Left lung (tissue), 10 donors: Measurements from ENCODE around the gene KDF1. TPM values are rescaled to one million over a fixed set of nuclear protein-coding genes. Genes with fewer than 3 reads are reported as not detected.

Experiments
- ATAC-seq: fragments of 200-7000 bp; cut with Tn5 transposase; one replicate; pipeline ENCODE4 v1.9.1; 2020; ENCODE audit warnings: moderate library complexity
- DNase-seq, 4 donors: peaks; one replicate each; pipeline ENCODE4 v3.0.0-alpha.2; 2013 to 2020
- H3K27ac ChIP-seq, 2 donors: fragments of 200-600 bp; sonication (generic) in 1 of 2; one replicate each; pipeline versions ENCODE4 v1.5.0 to v1.8.0; 2020 to 2021
- H3K27me3 ChIP-seq, 2 donors: fragments of 200-600 bp; sonication (generic) in 1 of 2; one replicate each; pipeline versions ENCODE4 v1.5.0 to v1.8.0; 2020 to 2021
- H3K36me3 ChIP-seq, 2 donors: fragments of 200-600 bp; sonication (generic) in 1 of 2; one replicate each; pipeline versions ENCODE4 v1.5.0 to v1.8.0; 2020 to 2021
- H3K4me1 ChIP-seq, 2 donors: fragments of 200-600 bp; one replicate each; pipeline ENCODE4 v1.8.0; 2021
- H3K4me3 ChIP-seq, 2 donors: fragments of 200-600 bp; sonication (generic) in 1 of 2; one replicate each; pipeline versions ENCODE4 v1.5.0 to v1.8.0; 2020 to 2021; ENCODE audit warnings: mild to moderate bottlenecking in 1 of 2
- H3K9me3 ChIP-seq, 2 donors: fragments of 200-600 bp; sonication (generic) in 1 of 2; one replicate each; pipeline versions ENCODE4 v1.5.0 to v1.8.0; 2020 to 2021
- intact Hi-C, 2 donors: fragments of 100-400 bp; cut with DNase I; formaldehyde crosslinking; loops; one replicate each; pipeline versions ENCODE4 v1.11.2 to v1.14.2; 2022
- polyA plus RNA-seq, 6 donors: library from polyadenylated mRNA; unstranded; fragments of 120-200 nt; gene quantifications; one replicate each; pipeline ENCODE4 v1.2.1, GENCODE V29; 2013; ENCODE audit not compliant: insufficient read length in 6 of 6
- total RNA-seq, 2 donors: library from RNA; stranded (reverse); fragmentation: NEBNext Ultra II Directional; extraction: Animal tissue kit (Norgen Biotek cat#: 25700); gene quantifications; one replicate each; pipeline ENCODE4 v1.2.1, GENCODE V29; 2021
- TF ChIP-seq, protein P1 (sequence below), 2 donors: fragments of 200-600 bp; sonication (generic) in 1 of 2; IDR thresholded peaks; one replicate each; pipeline versions ENCODE4 v1.5.0 to v1.8.0; 2021; ENCODE audit warnings: antibody characterized with exemption in 2 of 2
- donor health status: DM: no; HTN: yes; CAD: no.
- donor health status: DM: no; HTN: no; CAD: no.

The KDF1 gene
- total and polyA plus RNA-seq, 8 donors = 6.7 to 12.1 (median 7.9) TPM

GRCh38 chr1:26965213-26965612, 4.9 kb upstream of the KDF1 start:
- Histone ChIP-seq H3K36me3 (no peaks in the 10 kb centered on the region), H3K9me3 (no peaks in the 10 kb centered on the region), H3K4me1 (peaks cover 0 to 5% of the 10 kb centered on the region in 2 donors), H3K4me3 (no peak overlapping the region), H3K27ac (no peak overlapping the region), H3K27me3 (peaks cover 6 to 35% of the 10 kb centered on the region in 2 donors)
- peak in 1 of 4 donors; percentile 32 for DNase-seq
- TF ChIP-seq, protein P1, sequence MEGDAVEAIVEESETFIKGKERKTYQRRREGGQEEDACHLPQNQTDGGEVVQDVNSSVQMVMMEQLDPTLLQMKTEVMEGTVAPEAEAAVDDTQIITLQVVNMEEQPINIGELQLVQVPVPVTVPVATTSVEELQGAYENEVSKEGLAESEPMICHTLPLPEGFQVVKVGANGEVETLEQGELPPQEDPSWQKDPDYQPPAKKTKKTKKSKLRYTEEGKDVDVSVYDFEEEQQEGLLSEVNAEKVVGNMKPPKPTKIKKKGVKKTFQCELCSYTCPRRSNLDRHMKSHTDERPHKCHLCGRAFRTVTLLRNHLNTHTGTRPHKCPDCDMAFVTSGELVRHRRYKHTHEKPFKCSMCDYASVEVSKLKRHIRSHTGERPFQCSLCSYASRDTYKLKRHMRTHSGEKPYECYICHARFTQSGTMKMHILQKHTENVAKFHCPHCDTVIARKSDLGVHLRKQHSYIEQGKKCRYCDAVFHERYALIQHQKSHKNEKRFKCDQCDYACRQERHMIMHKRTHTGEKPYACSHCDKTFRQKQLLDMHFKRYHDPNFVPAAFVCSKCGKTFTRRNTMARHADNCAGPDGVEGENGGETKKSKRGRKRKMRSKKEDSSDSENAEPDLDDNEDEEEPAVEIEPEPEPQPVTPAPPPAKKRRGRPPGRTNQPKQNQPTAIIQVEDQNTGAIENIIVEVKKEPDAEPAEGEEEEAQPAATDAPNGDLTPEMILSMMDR (IDR thresholded peaks at IDR 0.05) = no peak
- intact Hi-C loops = no loop called here
- ATAC-seq = no peak

- intact Hi-C loops = no loop called here
These were observed 1.6 kb upstream of the KDF1 start for GRCh38 chr1:26961826-26962225.

GRCh38 chr1:26960625-26960966, 328 bp upstream of the KDF1 start:
- H3K27me3 ChIP-seq = peaks cover 22 to 57% of the 10 kb centered on the region in 2 donors
- H3K4me1 ChIP-seq = peaks cover 0 to 15% of the 10 kb centered on the region in 2 donors
- intact Hi-C loops = no loop called here
- no peaks in the 10 kb centered on the region for H3K9me3 ChIP-seq
- no peaks in the 10 kb centered on the region for H3K36me3 ChIP-seq
- TF ChIP-seq, protein P1 (IDR thresholded peaks at IDR 0.05) = no peak
- ATAC-seq = peak; percentile 18
- peak overlapping the region; percentile 39 to 54 for H3K4me3 ChIP-seq
- peak overlapping the region in 1 of 2 donors; percentile 30 for H3K27ac ChIP-seq
- DNase-seq = no peak

More at GRCh38 chr1:26961826-26962225, 1.6 kb upstream of the KDF1 start:
- H3K4me1 ChIP-seq = peaks cover 0 to 15% of the 10 kb centered on the region in 2 donors
- H3K27me3 ChIP-seq = peaks cover 22 to 68% of the 10 kb centered on the region in 2 donors
- no peaks in the 10 kb centered on the region for H3K36me3 ChIP-seq
- H3K27ac ChIP-seq = no peak overlapping the region
- no peaks in the 10 kb centered on the region for H3K9me3 ChIP-seq
- TF ChIP-seq, protein P1 (IDR thresholded peaks at IDR 0.05) = no peak
- ATAC-seq = no peak
- H3K4me3 ChIP-seq = no peak overlapping the region
- no peak for DNase-seq

DNA sequence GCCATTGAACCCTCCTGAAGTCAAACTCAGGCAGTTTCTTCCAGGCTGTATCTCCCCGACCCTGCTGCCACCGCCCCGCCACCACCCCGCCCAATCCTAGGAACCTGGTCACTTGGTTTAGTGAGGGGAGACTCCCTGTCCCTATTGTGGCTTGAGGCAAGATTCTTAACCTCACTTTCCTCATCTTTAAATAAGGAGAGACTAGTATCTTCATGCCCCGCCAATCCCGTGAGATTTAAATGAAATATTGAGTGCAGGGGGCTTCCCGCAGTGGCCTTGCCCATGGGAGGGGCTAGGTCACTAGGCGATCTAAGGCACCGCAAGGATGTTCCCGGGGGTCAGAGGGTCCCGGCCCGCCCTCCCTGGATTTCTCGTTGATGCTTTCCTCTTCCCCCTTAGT, 998 bp downstream of the KDF1 start:
- TF ChIP-seq, protein P1 (IDR thresholded peaks at IDR 0.05) = no peak
- DNase-seq (peak in 1 of 4 donors; percentile 23), ATAC-seq (no peak)
- intact Hi-C loops = no loop called here
- no peaks in the 10 kb centered on the region for H3K36me3 ChIP-seq
- H3K27me3 ChIP-seq = peaks cover 22 to 57% of the 10 kb centered on the region in 2 donors
- no peaks in the 10 kb centered on the region for H3K9me3 ChIP-seq
- H3K27ac ChIP-seq = no peak overlapping the region
- peak overlapping the region; percentile 39 to 54 for H3K4me3 ChIP-seq
- H3K4me1 ChIP-seq = peaks cover 0 to 15% of the 10 kb centered on the region in 2 donors

DNA sequence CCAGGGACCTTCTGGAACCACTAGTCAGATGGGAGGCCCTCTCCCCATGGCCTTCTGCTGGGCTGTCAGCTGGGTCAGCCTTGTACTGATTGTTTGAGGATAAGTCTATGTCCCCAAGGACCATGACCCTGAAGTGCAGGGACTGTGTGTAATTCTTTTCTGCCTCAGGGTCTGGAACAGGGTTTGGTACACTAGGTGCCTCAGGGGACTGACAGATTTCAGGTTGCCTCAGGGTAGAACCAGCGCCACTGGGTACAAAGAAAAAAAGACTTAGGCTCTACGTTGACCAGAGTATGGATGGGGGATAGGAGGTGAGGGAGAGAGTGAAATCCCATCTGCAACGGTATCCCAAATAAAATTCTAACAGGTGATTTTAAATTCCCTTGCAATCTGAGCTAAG, 3.0 kb downstream of the KDF1 start:
- H3K36me3 ChIP-seq = no peaks in the 10 kb centered on the region
- H3K27ac ChIP-seq = no peak overlapping the region
- TF ChIP-seq, protein P1 (IDR thresholded peaks at IDR 0.05) = no peak
- ATAC-seq (no peak), DNase-seq (peak in 1 of 4 donors; percentile 8)
- peaks cover 0 to 15% of the 10 kb centered on the region in 2 donors for H3K4me1 ChIP-seq
- intact Hi-C loops = no loop called here
- no peaks in the 10 kb centered on the region for H3K9me3 ChIP-seq
- peaks cover 22 to 54% of the 10 kb centered on the region in 2 donors for H3K27me3 ChIP-seq
- no peak overlapping the region for H3K4me3 ChIP-seq
